Activated CD8-positive, alpha-beta T cell treated with anti-CD3 and anti-CD28 coated beads, Interleukin-2, amount 10 ng/mL, durations not matched to agents 7 days and 5 days (primary cell): ENCODE measurements around the gene AEBP2. TPM values are rescaled to one million over a fixed set of nuclear protein-coding genes. Genes with fewer than 3 reads are reported as not detected.
"Not testable (repeated sequence)": the region's sequence is repeated elsewhere in the genome, so short reads cannot be mapped to it uniquely, and the experiment has no call there.

Experiments used
- ATAC-seq: fragments of 150-1000 bp; cut with Tn5 transposase; one replicate; pipeline ENCODE4 v1.10.0; 2021; ENCODE audit warnings: moderate library complexity
- CTCF ChIA-PET: fragments of 350-600 bp; sonication (Branson Sonifier 250); formaldehyde crosslinking; loops from one replicate; lab custom pipeline; 2021; ENCODE audit warnings: antibody characterized with exemption; lab: Charles Lee
- POLR2A ChIA-PET: fragments of 350-600 bp; sonication (Branson Sonifier 250); formaldehyde crosslinking; loops from one replicate; lab custom pipeline; 2021; ENCODE audit warnings: antibody characterized with exemption; lab: Charles Lee
- DNase-seq: peaks from one replicate; pipeline ENCODE4 v3.0.0-alpha.2; 2020
- H3K27ac Mint-ChIP-seq: one replicate; pipeline ENCODE4 v1.8.0; 2021; ENCODE audit warnings: mild to moderate bottlenecking, mixed read lengths
- H3K27me3 Mint-ChIP-seq: one replicate; pipeline ENCODE4 v1.8.0; 2021; ENCODE audit warnings: low read depth, mixed read lengths
- H3K36me3 Mint-ChIP-seq: one replicate; pipeline ENCODE4 v1.8.0; 2021; ENCODE audit warnings: low read depth, mixed read lengths
- H3K4me1 Mint-ChIP-seq: one replicate; pipeline ENCODE4 v1.8.0; 2021; ENCODE audit warnings: low read depth, mixed read lengths
- H3K4me3 Mint-ChIP-seq: one replicate; pipeline ENCODE4 v1.8.0; 2021; ENCODE audit warnings: mild to moderate bottlenecking, mixed read lengths
- H3K9me3 Mint-ChIP-seq: one replicate; pipeline ENCODE4 v1.8.0; 2022; ENCODE audit warnings: mixed read lengths; ENCODE audit not compliant: insufficient read depth
- total RNA-seq, 2 experiments: library from RNA; stranded (reverse); gene quantifications; one replicate each; pipeline ENCODE4 v1.2.3, GENCODE V29; 2021

Gene AEBP2
- total RNA-seq, 2 experiments from 2014 or later: 57.3 to 57.4 TPM

DNA sequence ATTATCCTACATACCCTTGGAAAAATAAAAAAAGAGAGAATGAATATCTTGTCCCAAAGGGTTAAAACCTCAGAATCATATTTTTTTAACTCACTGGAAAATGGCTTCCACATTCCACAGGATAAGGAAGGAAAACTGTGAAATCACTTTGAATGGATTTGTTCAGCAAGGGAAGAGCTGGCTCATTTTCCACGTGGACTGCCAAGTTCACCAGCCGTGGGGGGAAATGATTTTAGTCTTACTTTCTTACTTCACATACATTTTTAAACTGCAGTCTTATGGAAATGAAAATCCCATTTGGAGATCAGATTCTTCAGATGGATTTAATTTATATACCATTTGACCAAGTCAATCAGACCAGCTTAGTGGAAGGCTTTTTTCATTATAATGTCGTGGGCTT is 29.9 kb upstream of the AEBP2 start:
- H3K27me3 Mint-ChIP-seq: no peaks in the 10 kb centered on the region
- no peak for ATAC-seq
- ChIA-PET CTCF (no interaction called here), POLR2A (no interaction called here)
- H3K27ac Mint-ChIP-seq: no peak overlapping the region
- DNase-seq: no peak
- peaks cover 7% of the 10 kb centered on the region for H3K36me3 Mint-ChIP-seq
- H3K4me1 Mint-ChIP-seq: peaks cover 16% of the 10 kb centered on the region
- no peak overlapping the region for H3K4me3 Mint-ChIP-seq
- H3K9me3 Mint-ChIP-seq: peaks cover 4% of the 10 kb centered on the region

DNA sequence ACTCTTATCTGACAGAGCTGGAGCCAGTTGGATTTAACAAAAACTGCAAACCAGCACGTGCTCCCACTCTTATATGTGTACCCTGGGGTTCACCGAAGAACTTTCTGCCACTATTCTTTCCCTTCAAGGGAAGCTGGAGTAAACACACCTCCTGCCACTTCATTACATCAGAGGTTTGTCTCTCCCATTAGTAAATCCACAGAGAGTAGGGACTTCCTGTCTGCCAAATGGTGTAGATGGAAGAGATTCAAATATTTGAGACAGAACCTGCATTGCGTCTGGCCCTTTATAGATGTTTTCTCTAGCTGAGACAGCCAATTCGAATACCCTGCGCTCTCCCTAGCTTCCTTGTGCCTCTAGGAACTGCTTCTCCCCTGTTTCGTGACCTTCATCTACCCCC is 29.1 kb upstream of the AEBP2 start:
- H3K27ac Mint-ChIP-seq: no peak overlapping the region
- peaks cover 11% of the 10 kb centered on the region for H3K4me1 Mint-ChIP-seq
- ChIA-PET CTCF (interaction anchor here (2.9 kb wide), 1 partner anchor 13 kb away, joined by 7 read pairs; no protein-coding TSS in a partner anchor), POLR2A (no interaction called here)
- no peak for DNase-seq
- no peak for ATAC-seq
- H3K27me3 Mint-ChIP-seq: no peaks in the 10 kb centered on the region
- H3K4me3 Mint-ChIP-seq: no peak overlapping the region
- H3K36me3 Mint-ChIP-seq: peaks cover 4% of the 10 kb centered on the region
- H3K9me3 Mint-ChIP-seq: peaks cover 4% of the 10 kb centered on the region

DNA sequence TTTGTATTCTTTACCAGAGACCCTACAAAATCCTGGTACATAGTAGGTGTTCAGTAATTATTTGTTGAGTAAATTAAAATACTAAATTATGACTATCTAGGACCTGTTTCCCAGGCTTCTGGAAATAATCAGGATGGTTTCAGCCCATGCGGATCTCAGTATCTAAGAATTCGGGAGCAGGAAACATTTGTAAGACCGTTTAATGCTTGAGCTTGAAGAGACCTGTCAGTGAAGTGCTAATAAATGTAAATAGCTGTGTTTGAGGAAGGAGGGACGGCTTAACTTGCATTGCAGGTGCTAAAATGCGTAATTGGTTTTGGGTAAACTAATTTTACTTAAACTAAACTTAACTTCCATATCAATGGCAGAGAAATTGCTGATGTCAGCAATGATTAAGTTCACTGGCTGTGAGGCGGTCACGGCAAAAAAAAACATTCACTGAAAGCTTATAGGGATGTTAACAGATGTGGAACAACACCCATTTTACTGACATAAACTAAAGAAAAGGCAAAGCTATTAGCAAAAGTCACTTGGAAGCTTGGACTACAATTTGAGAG is 28.6 kb upstream of the AEBP2 start:
- peaks cover 1% of the 10 kb centered on the region for H3K36me3 Mint-ChIP-seq
- CTCF ChIA-PET: interaction anchor here (0.9 to 2.9 kb wide), 2 partner anchors 10 to 12 kb away, joined by 3 to 7 read pairs; no protein-coding TSS in a partner anchor
- POLR2A ChIA-PET: no interaction called here
- no peaks in the 10 kb centered on the region for H3K27me3 Mint-ChIP-seq
- DNase-seq (no peak), ATAC-seq (no peak)
- no peak overlapping the region for H3K4me3 Mint-ChIP-seq
- H3K27ac Mint-ChIP-seq: no peak overlapping the region
- H3K4me1 Mint-ChIP-seq: peaks cover 10% of the 10 kb centered on the region
- H3K9me3 Mint-ChIP-seq: peaks cover 4% of the 10 kb centered on the region

DNA sequence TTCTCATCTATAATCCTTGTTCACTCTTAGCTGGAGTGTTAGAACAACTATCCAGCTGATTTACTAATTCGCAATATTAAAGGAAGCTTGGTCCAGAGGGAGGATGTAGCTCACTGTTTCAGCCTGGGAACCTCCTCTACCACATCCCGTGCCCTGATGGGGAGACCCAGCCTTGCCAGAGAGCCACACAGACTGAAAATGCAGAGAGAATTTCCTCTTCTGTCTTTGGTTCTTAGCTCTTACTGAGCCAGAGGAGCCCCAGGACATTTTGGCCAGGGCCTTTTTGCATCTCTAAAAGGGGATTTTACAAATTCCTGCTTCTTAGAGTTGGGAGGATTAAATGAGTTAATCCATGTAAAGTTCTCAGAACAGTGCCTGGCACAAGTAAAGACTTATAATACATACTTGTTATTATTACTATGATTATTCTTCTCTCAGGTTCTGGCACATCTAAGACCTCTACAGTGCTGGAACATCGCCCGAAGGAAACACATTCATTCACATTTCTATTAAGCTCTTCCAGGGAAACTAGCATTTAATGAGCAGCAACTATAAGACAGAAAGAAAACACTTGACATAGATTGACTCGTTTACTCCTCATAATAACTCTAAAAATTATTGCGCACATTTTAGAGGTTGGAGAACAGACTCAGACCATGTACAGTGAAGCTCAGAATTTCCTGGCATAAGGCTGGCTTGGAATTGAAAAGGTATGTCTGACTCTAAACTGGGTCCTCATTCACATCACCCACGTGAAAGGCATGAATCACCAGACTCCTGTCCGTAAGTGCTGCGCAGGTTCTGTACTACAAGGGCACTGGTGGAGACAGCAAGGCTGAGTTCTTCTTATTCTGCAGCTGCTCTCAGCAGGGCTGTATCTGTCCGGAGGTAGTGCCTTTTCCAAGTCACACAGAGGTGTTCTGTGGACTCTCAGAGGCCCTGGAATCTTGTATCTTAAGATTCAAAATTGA is 27.8 kb upstream of the AEBP2 start:
- H3K4me3 Mint-ChIP-seq: no peak overlapping the region
- peaks cover 10% of the 10 kb centered on the region for H3K4me1 Mint-ChIP-seq
- no peak overlapping the region for H3K27ac Mint-ChIP-seq
- no peak for ATAC-seq
- H3K36me3 Mint-ChIP-seq: no peaks in the 10 kb centered on the region
- no peak for DNase-seq
- ChIA-PET CTCF (interaction anchor here (0.9 to 2.9 kb wide), 2 partner anchors 9 to 11 kb away, joined by 3 to 7 read pairs; no protein-coding TSS in a partner anchor), POLR2A (interaction anchor here (0.6 kb wide), 1 partner anchor 20 kb away, joined by 3 read pairs; no protein-coding TSS in a partner anchor)
- H3K27me3 Mint-ChIP-seq: no peaks in the 10 kb centered on the region
- peaks cover 4% of the 10 kb centered on the region for H3K9me3 Mint-ChIP-seq

DNA sequence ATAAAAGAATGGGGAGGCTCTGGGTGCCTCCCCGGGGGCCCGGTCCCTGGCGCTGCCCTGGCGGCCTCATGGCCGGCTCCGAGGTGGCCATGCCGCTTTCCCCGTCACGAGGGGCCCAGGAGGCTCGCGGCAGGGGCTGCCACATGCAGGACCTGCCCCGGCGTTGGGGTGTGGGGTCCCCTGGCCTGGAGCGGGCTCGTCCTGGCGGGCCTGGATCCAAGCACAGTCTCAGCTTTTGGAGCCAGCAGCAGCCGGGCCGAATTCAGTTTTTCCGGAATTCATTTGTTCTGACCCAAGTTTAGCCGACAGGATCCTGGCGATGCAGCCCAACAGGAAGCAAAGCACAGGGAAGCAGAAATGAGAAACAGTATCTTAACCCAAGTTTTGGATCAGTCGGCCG is 26.4 kb upstream of the AEBP2 start:
- Mint-ChIP-seq H3K27me3 (no peaks in the 10 kb centered on the region), H3K4me3 (no peak overlapping the region), H3K36me3 (no peaks in the 10 kb centered on the region), H3K9me3 (no peaks in the 10 kb centered on the region), H3K4me1 (peaks cover 8% of the 10 kb centered on the region), H3K27ac (no peak overlapping the region)
- ChIA-PET POLR2A (no interaction called here), CTCF (no interaction called here)
- DNase-seq (no peak), ATAC-seq (no peak)

DNA sequence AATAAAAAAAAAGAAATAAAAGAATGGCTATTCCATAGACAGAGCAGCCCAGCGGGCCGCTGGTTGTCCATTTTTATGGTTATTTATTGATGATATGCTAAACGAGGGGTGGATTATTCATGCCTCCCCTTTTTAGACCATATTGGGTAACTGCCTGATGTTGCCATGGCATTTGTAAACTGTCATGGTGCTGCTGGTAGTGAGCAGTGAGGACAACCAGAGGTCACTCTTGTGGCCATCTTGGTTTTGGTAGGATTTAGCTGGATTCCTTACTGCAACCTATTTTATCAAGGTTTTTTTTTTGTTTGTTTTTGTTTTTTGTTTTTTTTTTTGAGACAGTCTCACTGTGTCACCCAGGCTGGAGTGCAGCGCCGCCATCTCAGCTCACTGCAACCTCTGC is 25.7 kb upstream of the AEBP2 start:
- H3K27ac Mint-ChIP-seq, H3K4me1 Mint-ChIP-seq, H3K4me3 Mint-ChIP-seq, H3K36me3 Mint-ChIP-seq, H3K27me3 Mint-ChIP-seq, POLR2A ChIA-PET, ATAC-seq, H3K9me3 Mint-ChIP-seq, DNase-seq, CTCF ChIA-PET: not testable (repeated sequence)

DNA sequence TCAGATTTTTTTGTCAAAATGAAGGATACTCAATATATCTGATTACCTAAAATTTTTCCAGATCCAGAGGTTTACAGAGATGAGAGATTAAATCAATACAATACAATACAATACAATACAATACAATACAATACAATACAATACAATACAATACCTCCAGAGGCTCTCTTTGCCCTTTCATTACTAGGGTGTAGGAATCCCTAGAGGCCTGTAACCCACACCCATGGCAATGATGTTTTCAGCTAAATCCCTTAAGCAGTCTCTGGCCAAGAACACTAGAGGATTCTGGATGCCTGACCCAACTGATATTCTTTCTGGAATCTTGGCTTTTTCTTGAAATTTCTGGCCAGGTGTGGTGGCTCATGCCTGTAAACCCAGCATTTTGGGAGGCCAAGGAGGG is 23.7 kb upstream of the AEBP2 start:
- Mint-ChIP-seq H3K4me1 (peaks cover 8% of the 10 kb centered on the region), H3K27me3 (no peaks in the 10 kb centered on the region), H3K36me3 (no peaks in the 10 kb centered on the region), H3K4me3 (no peak overlapping the region), H3K9me3 (no peaks in the 10 kb centered on the region), H3K27ac (no peak overlapping the region)
- CTCF ChIA-PET: interaction anchor here (0.6 kb wide), 1 partner anchor 69 kb away, joined by 3 read pairs; no protein-coding TSS in a partner anchor
- DNase-seq: no peak
- POLR2A ChIA-PET: interaction anchor here (0.8 kb wide), 1 partner anchor 65 kb away, joined by 3 read pairs; no protein-coding TSS in a partner anchor
- no peak for ATAC-seq

DNA sequence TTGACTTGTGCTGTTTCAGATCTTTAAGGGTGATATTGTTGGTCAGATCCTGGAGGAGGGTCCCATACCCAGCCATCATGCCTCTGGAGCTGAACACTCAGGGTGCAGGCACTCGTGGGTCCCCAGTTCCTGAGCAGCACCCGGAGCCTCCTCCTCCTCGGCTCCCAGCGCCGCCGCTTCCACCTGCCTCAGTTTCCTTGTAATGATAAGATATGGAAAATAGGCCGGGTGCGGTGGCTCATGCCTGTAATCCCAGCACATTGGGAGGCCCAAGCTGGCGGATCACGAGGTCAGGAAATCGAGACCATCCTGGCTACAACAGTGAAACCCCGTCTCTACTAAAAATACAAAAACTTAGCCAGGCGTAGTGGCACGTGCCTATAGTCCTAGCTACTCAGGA is 20.2 kb upstream of the AEBP2 start:
- Mint-ChIP-seq H3K9me3 (no peaks in the 10 kb centered on the region), H3K4me1 (peaks cover 20% of the 10 kb centered on the region), H3K27me3 (no peaks in the 10 kb centered on the region), H3K27ac (no peak overlapping the region), H3K36me3 (no peaks in the 10 kb centered on the region), H3K4me3 (no peak overlapping the region)
- ATAC-seq (no peak), DNase-seq (no peak)
- ChIA-PET POLR2A (no interaction called here), CTCF (no interaction called here)

DNA sequence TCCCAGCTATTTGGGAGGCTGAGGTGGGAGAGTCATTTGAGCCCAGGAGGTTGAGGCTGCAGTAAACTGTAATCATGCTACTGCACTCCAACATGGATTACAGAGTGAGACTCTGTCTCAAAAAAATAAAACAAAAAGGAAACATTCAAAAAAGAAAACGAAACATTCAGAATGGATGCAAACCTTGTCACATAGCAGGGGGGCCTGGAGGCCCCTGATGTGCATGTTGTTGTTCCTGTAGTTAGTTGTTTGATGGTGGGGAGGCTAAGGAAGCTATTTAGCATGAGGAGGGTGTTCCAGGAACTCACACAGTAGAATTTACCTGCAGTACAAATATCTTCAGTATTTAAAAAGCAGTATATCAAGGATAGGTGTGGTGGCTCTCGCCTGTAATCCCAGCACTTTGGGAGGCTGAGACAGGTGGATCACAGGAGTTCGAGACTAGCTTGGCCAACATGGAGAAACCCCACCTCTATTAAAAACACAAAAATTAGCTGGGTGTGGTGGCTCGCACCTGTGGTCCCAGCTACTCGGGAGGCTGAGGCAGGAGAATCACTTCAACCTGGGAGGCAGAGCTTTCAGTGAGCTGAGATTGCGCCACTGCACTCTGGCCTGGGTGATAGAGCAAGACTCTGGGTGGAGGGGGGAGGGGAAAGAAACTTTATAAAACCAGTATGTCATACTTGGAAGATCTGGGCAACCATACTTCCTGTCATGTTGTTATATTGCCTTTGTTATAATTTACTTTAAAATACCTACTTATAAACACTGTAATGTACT is 17.6 kb upstream of the AEBP2 start:
- DNase-seq (no peak), ATAC-seq (peak; percentile 42)
- CTCF ChIA-PET: interaction anchor here (0.6 to 2.1 kb wide), 4 partner anchors 10 to 13 kb away, joined by 3 to 8 read pairs (median 5); no protein-coding TSS in a partner anchor
- Mint-ChIP-seq H3K4me3 (no peak overlapping the region), H3K27me3 (no peaks in the 10 kb centered on the region), H3K9me3 (no peaks in the 10 kb centered on the region), H3K36me3 (no peaks in the 10 kb centered on the region), H3K4me1 (peaks cover 20% of the 10 kb centered on the region), H3K27ac (peak overlapping the region; percentile 80)
- POLR2A ChIA-PET: interaction anchor here (0.5 to 1.0 kb wide), 2 partner anchors 19 to 1172 kb away, joined by 3 read pairs; no protein-coding TSS in a partner anchor

DNA sequence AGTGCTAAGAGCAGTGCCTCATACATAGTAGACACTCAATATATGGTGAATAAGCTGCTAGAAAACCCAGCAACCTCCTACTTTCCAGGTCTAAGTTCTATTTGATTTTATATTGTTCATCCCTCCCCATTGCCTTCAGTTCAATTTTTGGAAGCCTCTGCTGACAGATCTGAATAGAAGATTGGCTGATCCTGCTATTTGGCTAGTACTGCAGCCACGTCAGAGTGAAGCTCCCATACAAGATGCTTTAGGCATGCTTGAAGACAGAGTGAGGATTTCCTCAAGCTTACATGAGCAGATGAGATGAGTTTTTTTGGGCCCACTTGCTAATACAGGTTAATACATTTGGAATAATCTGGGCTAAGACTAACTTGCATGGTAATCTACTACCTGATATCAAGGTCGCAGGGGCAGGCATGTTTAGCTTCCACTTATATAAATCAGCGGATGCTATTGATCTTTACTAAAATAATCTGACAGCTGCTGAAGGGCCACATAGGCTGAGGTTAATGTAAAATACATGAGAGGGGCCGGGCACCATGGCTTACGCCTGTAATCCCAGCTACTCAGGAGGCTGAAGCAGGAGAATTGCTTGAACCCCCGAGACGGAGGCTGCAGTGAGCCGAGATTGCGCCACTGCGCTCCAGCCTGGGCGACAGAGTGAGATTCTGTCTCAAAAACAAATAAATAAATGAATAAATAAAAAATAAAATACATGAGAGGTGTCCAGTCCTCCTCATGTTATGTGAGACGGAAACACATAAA is 15.9 kb upstream of the AEBP2 start:
- Mint-ChIP-seq H3K9me3 (no peaks in the 10 kb centered on the region), H3K36me3 (peaks cover 2% of the 10 kb centered on the region), H3K27me3 (no peaks in the 10 kb centered on the region), H3K27ac (no peak overlapping the region), H3K4me1 (peaks cover 31% of the 10 kb centered on the region), H3K4me3 (no peak overlapping the region)
- POLR2A ChIA-PET: interaction anchor here (1.7 kb wide), 1 partner anchor 16 kb away, joined by 6 read pairs; the partner anchor contains the start of gene AEBP2
- DNase-seq (no peak), ATAC-seq (no peak)
- CTCF ChIA-PET: interaction anchor here (2.0 to 2.1 kb wide), 2 partner anchors 8 to 12 kb away, joined by 7 to 8 read pairs; no protein-coding TSS in a partner anchor

DNA sequence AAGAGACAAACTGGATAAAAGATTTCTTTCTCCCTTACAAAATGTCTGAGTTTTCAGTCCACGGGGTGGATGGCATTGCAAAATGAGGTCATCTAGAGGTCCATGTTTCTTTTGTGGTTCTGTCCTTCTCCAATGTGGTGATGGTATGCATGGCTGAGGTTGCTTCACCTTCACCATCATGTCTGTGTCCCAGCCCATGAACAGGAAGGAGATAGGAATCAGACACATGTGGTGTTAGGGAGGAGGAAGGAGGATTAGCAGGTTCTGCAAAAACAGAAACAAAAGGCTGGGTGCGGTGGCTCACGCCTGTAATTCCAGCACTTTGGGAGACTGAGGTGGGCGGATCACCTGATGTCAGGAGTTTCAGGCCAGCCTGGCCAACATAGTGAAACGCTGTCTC is 11.0 kb upstream of the AEBP2 start:
- no peak for ATAC-seq
- POLR2A ChIA-PET: no interaction called here

More for the DNA sequence above, 11.0 kb upstream of the AEBP2 start:
- no peaks in the 10 kb centered on the region for H3K27me3 Mint-ChIP-seq
- CTCF ChIA-PET: no interaction called here
- DNase-seq: no peak
- no peaks in the 10 kb centered on the region for H3K9me3 Mint-ChIP-seq
- H3K4me3 Mint-ChIP-seq: no peak overlapping the region
- peaks cover 39% of the 10 kb centered on the region for H3K4me1 Mint-ChIP-seq
- no peak overlapping the region for H3K27ac Mint-ChIP-seq
- peaks cover 13% of the 10 kb centered on the region for H3K36me3 Mint-ChIP-seq
